Neural progenitor cell (in vitro differentiated cells): ENCODE data around the gene EPB41. TPM values are rescaled to one million over a fixed set of nuclear protein-coding genes. Genes with fewer than 3 reads are reported as not detected.

Experiments used
- DNase-seq: peaks from one replicate; pipeline ENCODE4 v3.0.0-alpha.2; 2016; ENCODE audit warnings: low spot score
- H2AFZ ChIP-seq: fragments of 200-600 bp; sonication (generic); replicated peaks from 2 replicates; pipeline ENCODE4 v1.6.1; 2016; ENCODE audit warnings: antibody characterized with exemption
- H3F3A ChIP-seq: fragments of 200-600 bp; sonication (generic); 2 replicates; pipeline ENCODE4 v1.6.1; 2016; ENCODE audit warnings: antibody characterized with exemption, low read depth
- H3K27ac ChIP-seq: fragments of 200-600 bp; sonication (generic); 2 replicates; pipeline ENCODE4 v1.5.1; 2016; ENCODE audit warnings: mild to moderate bottlenecking
- H3K27me3 ChIP-seq: fragments of 200-600 bp; sonication (generic); 2 replicates; pipeline ENCODE4 v1.6.1; 2016; ENCODE audit warnings: mild to moderate bottlenecking, moderate library complexity
- H3K36me3 ChIP-seq: fragments of 200-600 bp; sonication (generic); 2 replicates; pipeline ENCODE4 v1.5.1; 2016
- H3K4me1 ChIP-seq: fragments of 200-600 bp; sonication (generic); 2 replicates; pipeline ENCODE4 v1.6.1; 2016; ENCODE audit warnings: mixed run types
- H3K4me2 ChIP-seq: fragments of 200-600 bp; sonication (generic); 2 replicates; pipeline ENCODE4 v1.6.1; 2016
- H3K4me3 ChIP-seq: fragments of 200-600 bp; sonication (generic); 2 replicates; pipeline ENCODE4 v1.5.1; 2016
- H3K79me2 ChIP-seq: fragments of 200-600 bp; sonication (generic); 2 replicates; pipeline ENCODE4 v1.6.1; 2016; ENCODE audit warnings: low read depth
- H3K9ac ChIP-seq: fragments of 200-600 bp; sonication (generic); 2 replicates; pipeline ENCODE4 v1.6.1; 2016
- H3K9me3 ChIP-seq: fragments of 200-600 bp; sonication (generic); 2 replicates; pipeline ENCODE4 v1.5.1; 2016; ENCODE audit warnings: low read depth
- H4K20me1 ChIP-seq: fragments of 200-600 bp; sonication (generic); 2 replicates; pipeline ENCODE4 v1.6.1; 2016; ENCODE audit warnings: low read depth
- H3K27ac Mint-ChIP-seq: 3 replicates; pipeline ENCODE4 v1.8.0; 2021; ENCODE audit warnings: mixed read lengths
- H3K27me3 Mint-ChIP-seq: 2 replicates; pipeline ENCODE4 v1.8.0; 2022; ENCODE audit warnings: low read depth, mild to moderate bottlenecking, inconsistent platforms, moderate library complexity, mixed read lengths; ENCODE audit not compliant: insufficient read depth
- H3K36me3 Mint-ChIP-seq: 3 replicates; pipeline ENCODE4 v1.8.0; 2021; ENCODE audit warnings: mixed read lengths
- H3K4me1 Mint-ChIP-seq: 3 replicates; pipeline ENCODE4 v1.8.0; 2021; ENCODE audit warnings: mixed read lengths
- H3K4me3 Mint-ChIP-seq: 3 replicates; pipeline ENCODE4 v1.8.0; 2021; ENCODE audit warnings: mild to moderate bottlenecking, moderate library complexity, mixed read lengths
- H3K9me3 Mint-ChIP-seq: 3 replicates; pipeline ENCODE4 v1.8.0; 2020; ENCODE audit warnings: mixed read lengths
- EZH2 ChIP-seq: fragments of 200-600 bp; sonication (generic); IDR thresholded peaks from 2 replicates; pipeline ENCODE4 v1.6.1; 2017; ENCODE audit warnings: antibody characterized with exemption, mild to moderate bottlenecking, moderate library complexity
- EZH2phosphoT487 ChIP-seq: fragments of 200-600 bp; sonication (generic); IDR thresholded peaks from 2 replicates; pipeline ENCODE4 v1.6.1; 2017; ENCODE audit warnings: antibody characterized with exemption
- total RNA-seq: library from RNA; depleted of rRNA; stranded (reverse); fragments of >200 nt; gene quantifications from 2 replicates; pipeline ENCODE4 v1.2.3, GENCODE V29; 2015; ENCODE audit warnings: low replicate concordance
- TF ChIP-seq, protein P1 (sequence below): fragments of 200-600 bp; sonication (generic); IDR thresholded peaks from 2 replicates; pipeline ENCODE4 v1.5.1; 2017; ENCODE audit warnings: antibody characterized with exemption, mild to moderate bottlenecking

EPB41 gene
- total RNA-seq, 1 donor from 2014 or later: 211 TPM

DNA sequence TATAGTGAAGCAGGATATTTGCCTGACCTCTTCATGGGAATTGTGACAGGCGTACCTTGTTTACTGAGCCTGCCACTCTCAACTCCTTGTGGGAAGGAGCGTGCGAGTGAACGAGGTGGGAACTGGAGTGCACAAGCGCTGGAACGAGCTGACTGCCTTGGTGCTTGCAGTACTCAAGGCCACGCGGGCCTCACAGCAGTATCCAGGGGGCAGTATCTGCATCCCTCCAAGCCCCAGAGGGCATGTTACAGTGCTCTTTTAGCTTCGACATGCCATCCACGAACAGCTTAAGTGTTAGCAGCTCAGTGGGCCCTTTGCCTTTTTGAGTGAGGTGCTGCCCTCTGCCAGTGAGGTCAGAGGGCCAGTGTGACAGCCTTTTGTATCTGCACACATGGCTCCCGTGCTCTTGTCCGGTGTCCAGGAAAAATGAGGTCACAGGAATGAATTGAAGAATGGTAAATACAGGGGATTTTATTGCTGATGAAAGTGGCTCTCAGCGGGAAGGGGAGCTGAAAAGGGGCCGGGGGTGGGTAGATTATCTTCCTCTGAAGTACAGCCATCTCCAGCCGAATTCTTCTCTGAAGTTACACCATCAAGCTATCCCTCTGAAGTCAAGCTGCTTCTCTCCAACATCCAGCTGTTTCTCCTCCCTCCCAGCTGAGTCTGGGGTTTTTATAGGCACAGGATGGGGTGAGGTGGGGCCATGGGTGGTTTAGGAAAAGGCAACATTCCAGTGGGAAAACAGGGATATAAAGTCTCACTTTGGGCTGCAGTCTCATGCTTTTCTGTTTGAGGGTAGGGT, 69.3 kb downstream of the EPB41 start:
- Histone ChIP-seq H4K20me1 (peaks cover 27% of the 10 kb centered on the region), H3K9ac (no peak overlapping the region), H2AFZ (no peak overlapping the region), H3K27me3 (no peaks in the 10 kb centered on the region), H3K79me2 (peaks cover 85% of the 10 kb centered on the region), H3K36me3 (peaks cover 2% of the 10 kb centered on the region), H3K27ac (peak overlapping the region; percentile 62), H3K4me1 (peaks cover 17% of the 10 kb centered on the region), H3F3A (peaks cover 21% of the 10 kb centered on the region), H3K9me3 (no peaks in the 10 kb centered on the region), H3K4me3 (peak overlapping the region; percentile 10), H3K4me2 (peak overlapping the region; percentile 58)
- peaks cover 18% of the 10 kb centered on the region for H3K4me1 Mint-ChIP-seq
- TF ChIP-seq EZH2phosphoT487: no peak
- no peak for TF ChIP-seq EZH2
- TF ChIP-seq, protein P1, sequence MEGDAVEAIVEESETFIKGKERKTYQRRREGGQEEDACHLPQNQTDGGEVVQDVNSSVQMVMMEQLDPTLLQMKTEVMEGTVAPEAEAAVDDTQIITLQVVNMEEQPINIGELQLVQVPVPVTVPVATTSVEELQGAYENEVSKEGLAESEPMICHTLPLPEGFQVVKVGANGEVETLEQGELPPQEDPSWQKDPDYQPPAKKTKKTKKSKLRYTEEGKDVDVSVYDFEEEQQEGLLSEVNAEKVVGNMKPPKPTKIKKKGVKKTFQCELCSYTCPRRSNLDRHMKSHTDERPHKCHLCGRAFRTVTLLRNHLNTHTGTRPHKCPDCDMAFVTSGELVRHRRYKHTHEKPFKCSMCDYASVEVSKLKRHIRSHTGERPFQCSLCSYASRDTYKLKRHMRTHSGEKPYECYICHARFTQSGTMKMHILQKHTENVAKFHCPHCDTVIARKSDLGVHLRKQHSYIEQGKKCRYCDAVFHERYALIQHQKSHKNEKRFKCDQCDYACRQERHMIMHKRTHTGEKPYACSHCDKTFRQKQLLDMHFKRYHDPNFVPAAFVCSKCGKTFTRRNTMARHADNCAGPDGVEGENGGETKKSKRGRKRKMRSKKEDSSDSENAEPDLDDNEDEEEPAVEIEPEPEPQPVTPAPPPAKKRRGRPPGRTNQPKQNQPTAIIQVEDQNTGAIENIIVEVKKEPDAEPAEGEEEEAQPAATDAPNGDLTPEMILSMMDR: peak; percentile 40
- no peak overlapping the region for H3K27ac Mint-ChIP-seq
- H3K27me3 Mint-ChIP-seq: peaks cover 1% of the 10 kb centered on the region
- H3K4me3 Mint-ChIP-seq: peak overlapping the region; percentile 61
- H3K9me3 Mint-ChIP-seq: peaks cover 20% of the 10 kb centered on the region
- DNase-seq: peak; percentile 59
- peaks cover 19% of the 10 kb centered on the region for H3K36me3 Mint-ChIP-seq

DNA sequence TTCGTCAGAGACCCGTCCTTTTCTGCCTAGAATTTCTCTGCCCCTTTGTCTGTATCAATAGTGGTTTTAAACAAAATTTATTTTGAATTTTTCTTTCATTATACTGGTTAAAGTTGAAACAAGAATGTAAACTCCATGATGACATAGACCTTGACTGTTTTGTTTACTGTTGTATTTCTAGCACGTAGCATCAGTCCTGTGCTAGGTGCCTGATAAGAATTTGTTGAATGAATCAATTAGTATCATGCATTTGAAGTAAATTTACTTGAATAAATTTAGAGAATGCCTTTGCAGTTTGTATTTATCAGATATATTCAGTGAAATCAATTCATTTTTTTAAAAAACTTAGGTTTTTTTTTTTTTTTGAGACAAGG, 69.9 kb downstream of the EPB41 start:
- no peak overlapping the region for H3K9ac ChIP-seq
- H3K36me3 ChIP-seq: peaks cover 8% of the 10 kb centered on the region
- DNase-seq: no peak
- H3K36me3 Mint-ChIP-seq: peaks cover 24% of the 10 kb centered on the region
- no peak overlapping the region for H3K27ac Mint-ChIP-seq
- H3K4me1 ChIP-seq: peaks cover 17% of the 10 kb centered on the region
- TF ChIP-seq EZH2phosphoT487 (no peak), EZH2 (no peak)
- TF ChIP-seq, protein P1: no peak
- H3K4me1 Mint-ChIP-seq: peaks cover 18% of the 10 kb centered on the region
- H4K20me1 ChIP-seq: peaks cover 26% of the 10 kb centered on the region
- peaks cover 85% of the 10 kb centered on the region for H3K79me2 ChIP-seq
- H3K9me3 ChIP-seq: no peaks in the 10 kb centered on the region
- peak overlapping the region; percentile 62 for H3K27ac ChIP-seq
- H3F3A ChIP-seq: peaks cover 21% of the 10 kb centered on the region
- H3K27me3 ChIP-seq: no peaks in the 10 kb centered on the region
- no peak overlapping the region for H2AFZ ChIP-seq
- peaks cover 18% of the 10 kb centered on the region for H3K9me3 Mint-ChIP-seq
- peak overlapping the region; percentile 58 for H3K4me2 ChIP-seq
- no peak overlapping the region for H3K4me3 ChIP-seq
- peak overlapping the region; percentile 61 for H3K4me3 Mint-ChIP-seq
- peaks cover 2% of the 10 kb centered on the region for H3K27me3 Mint-ChIP-seq

DNA sequence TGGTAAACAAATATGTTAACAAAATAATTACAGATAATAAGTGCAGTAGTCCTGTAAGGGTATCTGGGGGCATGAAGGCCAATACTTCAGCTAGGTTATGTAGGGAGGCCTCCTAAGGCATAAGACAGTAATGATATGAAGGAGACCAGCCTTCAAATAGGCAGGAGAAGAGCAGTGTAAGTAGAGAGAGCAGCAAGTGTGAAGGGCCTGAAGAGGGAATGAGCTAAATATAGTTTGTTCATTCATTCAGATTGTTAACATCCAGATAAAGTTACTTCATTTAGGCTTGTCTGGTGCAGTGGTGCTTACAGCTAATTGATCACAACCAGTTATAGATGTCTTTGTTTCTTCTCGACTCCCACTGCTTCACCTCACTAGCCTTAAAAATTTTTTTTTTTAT, 71.1 kb downstream of the EPB41 start:
- peaks cover 18% of the 10 kb centered on the region for H3K4me1 Mint-ChIP-seq

More for the DNA sequence above, 71.1 kb downstream of the EPB41 start:
- no peak overlapping the region for H3K9ac ChIP-seq
- H3K36me3 Mint-ChIP-seq: peaks cover 17% of the 10 kb centered on the region
- H4K20me1 ChIP-seq: peaks cover 26% of the 10 kb centered on the region
- H3K9me3 ChIP-seq: no peaks in the 10 kb centered on the region
- no peaks in the 10 kb centered on the region for H3K27me3 ChIP-seq
- H3K9me3 Mint-ChIP-seq: peaks cover 18% of the 10 kb centered on the region
- DNase-seq: no peak
- TF ChIP-seq EZH2phosphoT487 (no peak), EZH2 (no peak)
- TF ChIP-seq, protein P1: no peak
- peaks cover 21% of the 10 kb centered on the region for H3F3A ChIP-seq
- H3K4me3 Mint-ChIP-seq: no peak overlapping the region
- H3K4me1 ChIP-seq: peaks cover 17% of the 10 kb centered on the region
- no peak overlapping the region for H2AFZ ChIP-seq
- no peak overlapping the region for H3K27ac ChIP-seq
- H3K79me2 ChIP-seq: peaks cover 81% of the 10 kb centered on the region
- H3K36me3 ChIP-seq: peaks cover 8% of the 10 kb centered on the region
- H3K4me3 ChIP-seq: no peak overlapping the region
- no peak overlapping the region for H3K27ac Mint-ChIP-seq
- peaks cover 2% of the 10 kb centered on the region for H3K27me3 Mint-ChIP-seq
- H3K4me2 ChIP-seq: no peak overlapping the region
